ENCODE measurements around the gene FGF6.

Gene FGF6

GRCh38 chr12:4446335-4446734, 720 bp upstream of the FGF6 start:
- no peak for DNase-seq

- no peak for DNase-seq
Measured at GRCh38 chr12:4444031-4444430, 1.6 kb downstream of the FGF6 start.

- DNase-seq: no peak
Measured at GRCh38 chr12:4443616-4444015, 2.0 kb downstream of the FGF6 start.

- DNase-seq: no peak
Measured at GRCh38 chr12:4441355-4442335, 4.0 kb downstream of the FGF6 start.

GRCh38 chr12:4440187-4440941, 5.3 kb downstream of the FGF6 start:
- no peak for DNase-seq

- DNase-seq: no peak
Measured at GRCh38 chr12:4439736-4440135, 5.9 kb downstream of the FGF6 start.

DNA sequence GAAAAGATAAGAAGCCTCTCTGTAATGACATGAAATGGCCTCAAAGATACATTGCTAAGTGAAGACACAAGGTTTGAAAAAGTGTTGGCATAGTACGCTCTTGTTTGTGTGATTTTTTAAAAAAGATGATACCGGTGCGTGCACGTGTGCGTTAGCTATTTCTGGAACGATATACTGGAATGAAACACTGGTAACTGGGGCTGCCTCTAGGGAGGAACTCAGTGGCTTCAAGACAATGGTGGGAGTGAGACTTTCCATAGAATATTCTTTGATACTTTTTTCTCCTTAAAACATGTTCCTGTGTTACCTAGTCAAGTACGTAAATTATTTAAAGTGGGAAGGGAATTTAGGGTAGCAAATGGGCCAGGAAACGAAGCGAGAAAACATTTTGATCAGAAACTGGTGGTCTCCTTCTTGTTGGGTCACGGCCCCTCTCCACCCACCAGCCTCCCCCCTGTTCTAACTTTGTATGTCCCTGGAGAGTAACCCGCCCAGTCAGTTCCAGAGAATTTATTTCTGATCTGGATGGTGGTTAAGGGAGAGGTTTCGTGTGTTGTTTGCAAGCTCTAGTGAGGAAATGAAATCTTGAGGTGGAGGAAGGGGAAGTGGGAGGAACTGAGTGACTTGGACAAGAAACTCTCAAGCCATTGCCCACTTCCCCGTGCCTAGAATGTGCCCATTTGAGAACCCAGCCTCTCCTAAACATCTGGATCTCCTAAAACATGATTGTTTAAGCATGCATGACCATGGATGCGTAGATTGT, 6.6 kb downstream of the FGF6 start:
- no peak for DNase-seq

DNA sequence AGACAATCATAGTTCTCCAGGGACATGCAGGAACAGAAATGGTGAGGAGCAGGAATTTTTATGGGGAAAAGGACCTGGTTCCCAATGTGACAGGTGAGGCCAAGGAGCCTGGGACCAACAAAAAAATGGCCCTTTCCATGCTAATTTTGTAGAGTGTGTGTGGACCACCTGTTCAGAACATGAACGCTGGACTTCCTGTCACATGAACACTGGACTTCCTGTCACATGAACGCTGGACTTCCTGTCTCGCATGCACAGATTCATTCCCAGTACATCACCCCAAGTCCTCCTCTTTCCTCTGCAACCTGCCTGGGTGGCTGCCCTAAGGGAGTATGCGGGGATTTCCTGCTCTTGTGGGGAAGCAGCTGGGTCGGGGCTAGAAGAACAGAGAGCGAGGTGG, 10.1 kb downstream of the FGF6 start:
- no peak for DNase-seq

GRCh38 chr12:4434706-4435425, 10.7 kb downstream of the FGF6 start:
- no peak for DNase-seq

- no peak for DNase-seq
Measured at GRCh38 chr12:4434301-4434700, 11.3 kb downstream of the FGF6 start.

DNA sequence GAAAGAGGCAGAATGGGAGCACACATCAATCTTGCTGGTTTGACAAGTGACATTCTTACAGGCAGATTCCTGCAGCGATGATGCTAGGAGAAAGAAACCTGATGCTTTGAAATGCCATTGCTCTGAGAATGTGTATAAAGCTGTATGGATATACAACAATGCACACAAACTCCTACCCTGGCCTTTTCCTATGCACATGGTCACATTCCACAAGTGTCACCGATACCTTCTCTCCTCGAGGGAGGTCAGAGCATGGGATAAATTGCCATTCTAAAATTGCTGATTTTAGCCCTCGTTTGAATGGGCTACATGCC, 11.9 kb downstream of the FGF6 start:
- DNase-seq: no peak

GRCh38 chr12:4432878-4433744, 12.5 kb downstream of the FGF6 start:
- no peak for DNase-seq

DNA sequence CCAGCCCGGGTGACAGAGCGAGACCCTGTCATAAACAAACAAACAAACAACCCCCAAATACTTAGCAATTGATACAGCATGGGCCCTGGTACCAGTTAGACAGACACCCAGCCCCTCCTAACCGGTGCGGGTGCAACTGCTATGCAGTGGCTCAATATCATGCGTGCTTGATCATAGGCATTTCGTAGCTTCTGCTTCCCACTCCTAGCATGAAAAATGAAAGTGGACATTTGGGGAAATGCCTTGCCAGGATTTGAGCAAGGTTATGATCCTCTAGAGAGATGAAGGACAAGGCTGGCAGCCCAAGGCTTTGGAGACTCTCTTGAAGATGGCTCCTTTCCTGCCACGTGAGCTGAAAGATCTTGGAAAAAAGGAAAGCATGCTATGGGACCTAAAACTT, 13.7 kb downstream of the FGF6 start:
- DNase-seq: no peak

DNA sequence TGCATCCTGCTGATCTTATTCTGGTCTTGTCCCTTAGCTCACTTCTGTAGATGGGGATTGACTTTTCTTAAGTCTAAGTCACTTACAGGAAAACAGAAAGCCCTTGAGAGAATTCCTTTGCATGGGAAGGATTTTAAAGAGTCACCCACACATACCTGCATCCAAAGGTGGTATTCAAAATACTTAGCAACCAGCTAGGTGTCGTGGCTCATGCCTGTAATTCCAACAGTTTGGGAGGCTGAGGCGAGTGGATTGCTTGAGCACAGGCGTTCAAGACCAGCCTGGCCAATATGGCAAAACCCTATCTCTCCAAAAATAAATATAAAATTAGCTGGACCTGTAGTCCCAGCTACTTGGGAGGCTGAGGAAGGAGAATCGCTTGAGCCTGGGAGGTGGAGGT, 14.2 kb downstream of the FGF6 start:
- no peak for DNase-seq

DNA sequence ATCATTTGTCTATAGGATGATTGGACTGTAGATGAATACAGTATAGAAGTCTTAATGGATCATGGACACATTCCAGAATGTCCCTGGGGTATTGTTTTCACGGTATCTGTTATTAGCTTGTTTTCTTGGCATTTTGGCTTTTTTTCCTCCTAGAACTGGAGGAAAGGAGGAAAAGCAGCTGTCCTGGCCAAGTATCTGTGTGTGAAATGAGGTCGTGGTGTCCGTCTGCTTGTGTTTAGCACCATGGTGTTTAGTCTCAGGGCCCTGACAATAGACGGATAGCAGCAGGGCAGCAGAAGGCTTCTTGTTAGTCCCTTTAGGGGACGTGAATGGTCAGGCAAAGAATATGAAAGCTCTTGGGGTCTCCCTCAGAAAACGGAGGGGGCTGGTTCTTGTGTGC, 21.2 kb downstream of the FGF6 start:
- DNase-seq: no peak

DNA sequence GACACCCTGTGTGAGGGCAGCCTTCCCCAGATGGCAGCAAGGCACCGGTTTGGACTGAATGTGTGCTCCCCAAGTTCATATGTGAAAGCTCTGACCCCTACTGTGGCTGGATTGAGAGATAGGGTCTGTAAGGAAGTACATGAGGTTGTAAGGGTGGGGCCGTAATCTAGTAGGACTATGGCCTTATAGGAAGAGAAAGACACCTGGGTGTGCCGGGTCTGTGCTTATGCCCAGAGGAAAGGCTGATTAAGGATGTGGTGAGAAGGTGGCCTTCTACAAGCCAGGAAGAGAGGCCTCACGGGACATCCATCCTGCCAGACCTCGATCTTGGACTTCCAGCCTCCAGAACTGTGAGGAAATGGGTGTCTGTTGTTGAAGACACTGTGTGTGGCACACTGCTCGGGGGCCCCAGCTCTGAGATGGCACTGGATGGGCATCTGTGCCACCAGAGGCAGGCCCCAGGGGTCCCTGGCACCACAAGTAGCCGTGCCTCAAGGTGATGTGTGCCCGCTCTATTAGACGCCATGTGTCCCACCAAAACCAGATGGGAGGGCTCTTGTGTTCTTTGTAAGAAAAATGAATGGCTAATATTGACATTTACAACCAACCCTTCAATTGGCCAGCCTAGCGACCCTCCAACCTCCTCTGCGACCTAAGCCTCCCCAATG, 22.0 kb downstream of the FGF6 start:
- no peak for DNase-seq

- DNase-seq: no peak
Measured at GRCh38 chr12:4422985-4423384, 22.6 kb downstream of the FGF6 start.

GRCh38 chr12:4421590-4422031, 24.0 kb downstream of the FGF6 start:
- peak; percentile 8 for DNase-seq

DNA sequence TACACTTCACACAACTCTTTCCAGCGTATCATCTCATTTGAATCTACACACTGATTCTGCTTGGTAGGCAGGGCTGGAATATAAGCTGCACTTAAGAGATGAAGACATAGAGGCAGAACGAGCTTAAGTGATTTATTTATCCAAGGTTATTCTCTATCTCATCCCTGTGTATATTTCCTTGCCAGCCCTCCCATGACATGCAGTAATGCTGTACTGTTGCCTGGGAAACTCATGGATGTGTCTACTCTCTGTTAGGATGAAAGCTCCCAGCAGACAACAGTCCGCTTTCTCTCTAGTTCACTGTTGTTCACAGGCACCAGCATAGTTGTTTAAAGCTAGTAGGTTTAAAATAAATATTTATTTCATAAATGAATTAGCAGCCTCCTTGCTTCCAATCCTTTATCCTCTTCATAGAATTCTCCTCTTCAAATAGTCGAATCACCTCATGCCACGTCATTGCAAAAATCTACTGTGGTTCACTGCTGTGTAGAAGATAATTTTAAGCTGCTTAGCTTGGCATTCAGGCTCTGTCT, 25.4 kb downstream of the FGF6 start:
- no peak for DNase-seq

DNA sequence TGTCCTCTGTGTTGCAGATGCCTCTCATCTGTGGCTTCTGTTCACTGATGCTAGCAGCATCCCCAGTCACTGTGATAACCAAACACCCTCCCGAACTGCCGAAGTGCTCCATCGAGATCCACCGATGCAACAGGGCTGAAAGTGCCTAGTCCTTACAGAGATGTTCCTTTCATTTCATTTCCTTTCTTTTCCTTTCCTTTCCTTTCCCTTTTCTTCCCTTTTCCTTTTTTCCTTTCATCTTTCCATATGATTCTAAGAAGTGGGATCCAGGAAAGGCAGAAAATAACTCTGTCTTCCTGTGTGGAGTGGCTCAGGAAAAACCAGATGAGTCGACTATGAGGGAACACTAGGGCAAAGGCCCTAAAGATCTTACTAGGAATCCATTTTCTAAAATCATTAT, 26.7 kb downstream of the FGF6 start:
- no peak for DNase-seq

GRCh38 chr12:4417936-4418335, 27.7 kb downstream of the FGF6 start:
- no peak for DNase-seq
